GM19025 (cell line): ENCODE results near the gene ADARB1.
"Not testable (repeated sequence)": the region's sequence is repeated elsewhere in the genome, so short reads cannot be mapped to it uniquely, and the experiment has no call there.

ENCODE experiments used
- ATAC-seq: cut with Tn5 transposase; IDR thresholded peaks from one replicate; pipeline ENCODE4 v1.9.1; 2021; ENCODE audit warnings: mild to moderate bottlenecking, low read depth, moderate library complexity; ENCODE audit not compliant: unreplicated experiment

Gene ADARB1, protein sequence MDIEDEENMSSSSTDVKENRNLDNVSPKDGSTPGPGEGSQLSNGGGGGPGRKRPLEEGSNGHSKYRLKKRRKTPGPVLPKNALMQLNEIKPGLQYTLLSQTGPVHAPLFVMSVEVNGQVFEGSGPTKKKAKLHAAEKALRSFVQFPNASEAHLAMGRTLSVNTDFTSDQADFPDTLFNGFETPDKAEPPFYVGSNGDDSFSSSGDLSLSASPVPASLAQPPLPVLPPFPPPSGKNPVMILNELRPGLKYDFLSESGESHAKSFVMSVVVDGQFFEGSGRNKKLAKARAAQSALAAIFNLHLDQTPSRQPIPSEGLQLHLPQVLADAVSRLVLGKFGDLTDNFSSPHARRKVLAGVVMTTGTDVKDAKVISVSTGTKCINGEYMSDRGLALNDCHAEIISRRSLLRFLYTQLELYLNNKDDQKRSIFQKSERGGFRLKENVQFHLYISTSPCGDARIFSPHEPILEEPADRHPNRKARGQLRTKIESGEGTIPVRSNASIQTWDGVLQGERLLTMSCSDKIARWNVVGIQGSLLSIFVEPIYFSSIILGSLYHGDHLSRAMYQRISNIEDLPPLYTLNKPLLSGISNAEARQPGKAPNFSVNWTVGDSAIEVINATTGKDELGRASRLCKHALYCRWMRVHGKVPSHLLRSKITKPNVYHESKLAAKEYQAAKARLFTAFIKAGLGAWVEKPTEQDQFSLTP

DNA sequence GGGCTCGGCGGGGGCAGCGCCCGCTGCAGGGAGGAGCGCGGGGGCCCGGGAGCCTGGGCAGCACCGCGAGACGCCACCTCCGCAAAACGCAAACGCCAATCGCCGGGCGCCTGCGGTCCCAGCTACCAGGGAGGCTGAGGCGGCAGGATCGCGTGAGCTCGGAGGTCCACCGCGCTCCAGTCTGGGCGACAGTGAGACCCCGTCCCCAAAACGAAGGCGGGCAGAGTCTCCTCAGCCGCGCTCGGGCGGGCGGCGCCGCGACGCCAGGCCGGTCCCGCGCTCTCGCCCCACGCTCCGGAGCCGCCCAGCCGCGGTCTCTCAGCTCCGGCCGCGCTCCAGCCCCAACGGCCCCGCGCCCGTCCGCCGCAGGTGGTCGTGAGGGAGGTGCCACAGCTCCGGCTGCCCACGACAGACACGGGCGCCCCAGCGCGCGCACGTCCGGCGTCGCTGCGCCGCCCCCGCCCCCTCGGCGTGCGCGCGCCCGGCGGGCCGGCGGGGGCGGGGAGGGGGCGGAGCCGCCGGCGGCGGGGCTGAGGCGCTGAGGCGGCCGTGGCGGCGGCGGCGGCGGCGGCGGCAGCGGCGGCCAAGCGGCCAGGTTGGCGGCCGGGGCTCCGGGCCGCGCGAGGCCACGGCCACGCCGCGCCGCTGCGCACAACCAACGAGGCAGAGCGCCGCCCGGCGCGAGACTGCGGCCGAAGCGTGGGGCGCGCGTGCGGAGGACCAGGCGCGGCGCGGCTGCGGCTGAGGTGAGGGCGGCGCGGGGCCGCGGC is at the start of gene ADARB1:
Gene ADARB1, plus strand, starts transcription at position 533 of the 770 bp plus-strand sequence. CDS start 97,077 bp downstream, outside the sequence.
- peak; percentile 58 for ATAC-seq

DNA sequence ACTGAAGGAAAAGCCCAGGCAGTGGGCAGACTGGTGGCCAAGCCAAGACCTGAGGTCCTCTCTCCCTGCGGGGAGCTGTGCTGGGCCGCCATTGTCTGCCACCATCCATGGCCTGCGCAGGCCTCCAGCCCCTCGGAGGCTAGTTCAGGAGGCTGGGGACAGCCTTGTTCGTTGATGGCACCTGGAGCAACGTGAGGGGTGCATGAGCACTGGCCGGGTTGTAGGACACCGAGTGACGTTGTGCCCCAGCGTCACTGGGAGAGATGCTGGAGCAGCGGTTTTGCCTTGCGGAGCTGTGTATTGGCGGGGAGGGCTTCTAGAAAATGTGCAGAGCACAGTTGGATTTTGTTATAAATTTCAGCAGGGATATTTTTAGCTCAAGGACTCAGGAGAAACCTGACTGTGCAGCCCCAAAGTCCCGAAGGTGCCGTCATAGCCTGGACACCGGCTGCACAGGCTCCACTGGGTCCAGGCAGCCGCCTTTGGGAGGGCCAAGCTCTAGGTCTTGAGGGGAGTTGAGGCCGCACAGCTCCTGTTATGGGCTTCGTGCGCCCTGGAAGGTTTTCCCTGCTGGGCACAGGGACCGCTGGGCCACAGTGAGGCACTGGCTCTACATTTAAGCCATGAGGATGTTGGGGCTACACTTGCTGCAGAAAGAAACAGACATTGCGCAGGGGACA is 48.2 kb upstream of the ADARB1 start:
- ATAC-seq, result no peak

DNA sequence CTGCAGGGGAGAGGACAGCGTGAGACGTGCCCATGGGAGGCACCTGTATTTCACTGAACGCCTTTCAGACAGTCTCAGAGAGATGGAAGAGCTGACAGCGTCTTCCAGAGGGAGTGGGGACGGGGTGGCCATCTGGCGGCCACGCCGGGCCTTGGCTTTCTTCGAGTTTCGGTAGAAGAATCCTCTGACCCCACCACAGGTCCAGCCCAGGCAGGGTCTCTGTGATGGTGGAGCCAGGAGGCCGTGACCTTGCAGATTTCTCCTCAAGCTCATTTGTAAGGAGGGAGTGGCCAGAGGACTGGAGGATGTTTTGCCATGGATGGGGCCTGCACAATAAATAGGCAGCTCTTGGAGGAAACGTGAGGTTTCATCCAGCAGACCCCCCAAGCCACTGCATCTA is 47.6 kb upstream of the ADARB1 start:
- no peak for ATAC-seq

- no peak for ATAC-seq
Observed at GRCh38 chr21:45027241-45028196, 46.9 kb upstream of the ADARB1 start.

GRCh38 chr21:45028645-45029044 is 45.7 kb upstream of the ADARB1 start:
- ATAC-seq, result not testable (repeated sequence)

GRCh38 chr21:45029298-45029947 is 45.0 kb upstream of the ADARB1 start:
- no peak for ATAC-seq

DNA sequence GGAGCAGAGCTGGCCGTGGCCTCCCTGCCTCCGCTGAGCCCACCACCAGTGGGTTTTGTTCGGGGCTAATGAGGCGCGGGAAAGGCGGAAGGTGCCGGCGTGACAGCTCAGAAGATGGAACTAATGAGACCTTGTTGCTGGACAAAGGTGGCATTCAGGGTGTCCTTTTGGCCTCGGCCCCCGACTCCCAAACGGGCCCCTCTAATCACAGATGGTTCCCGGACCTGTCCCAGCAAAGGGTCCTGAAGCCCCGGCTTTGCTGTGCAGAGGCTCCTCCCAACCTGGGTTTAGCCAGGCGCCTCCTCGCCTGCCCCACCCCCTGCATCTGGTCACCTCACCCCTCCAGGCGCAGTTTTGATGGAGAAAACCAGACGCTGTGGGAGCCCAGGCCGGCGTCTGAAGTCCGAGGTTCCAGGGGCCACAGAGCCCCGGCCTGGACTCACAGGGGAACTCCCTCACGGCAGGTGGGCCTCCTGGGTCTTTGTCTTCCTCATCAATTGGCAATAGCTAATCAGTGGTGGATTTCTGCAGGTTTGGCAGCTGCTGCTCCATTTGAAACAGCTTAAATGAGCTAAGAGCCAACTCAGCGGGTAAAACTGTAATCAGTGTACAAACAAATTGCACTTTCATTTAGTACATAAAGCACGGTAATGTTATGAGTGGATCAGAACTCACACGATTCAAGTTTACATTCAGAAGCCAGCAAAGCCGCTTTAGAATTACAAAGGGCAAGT is 44.3 kb upstream of the ADARB1 start:
- no peak for ATAC-seq

- ATAC-seq, result no peak
Observed at GRCh38 chr21:45030682-45031570, 43.5 kb upstream of the ADARB1 start.

- ATAC-seq, result no peak
Observed at GRCh38 chr21:45031571-45032191, 42.7 kb upstream of the ADARB1 start.

DNA sequence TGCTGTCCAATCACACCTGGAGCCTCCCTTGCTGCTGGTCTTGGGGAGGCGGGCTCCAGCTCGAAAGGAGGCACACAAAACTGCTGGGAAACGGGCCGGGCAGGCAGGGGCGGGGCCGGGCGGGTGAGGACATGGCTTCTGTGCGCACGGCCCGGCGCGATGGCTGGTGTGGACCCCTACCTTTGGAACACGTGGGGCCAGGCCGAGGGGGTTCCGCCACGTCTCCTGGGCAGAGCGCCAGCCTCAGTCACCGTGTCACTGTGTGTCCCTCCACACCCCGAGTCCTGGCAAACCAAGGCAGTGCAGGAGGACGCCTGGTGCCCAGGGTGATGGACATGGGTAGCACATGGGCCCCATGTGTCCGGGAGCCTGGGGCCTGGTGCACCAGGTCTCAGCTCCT is 42.0 kb upstream of the ADARB1 start:
- ATAC-seq, result no peak

DNA sequence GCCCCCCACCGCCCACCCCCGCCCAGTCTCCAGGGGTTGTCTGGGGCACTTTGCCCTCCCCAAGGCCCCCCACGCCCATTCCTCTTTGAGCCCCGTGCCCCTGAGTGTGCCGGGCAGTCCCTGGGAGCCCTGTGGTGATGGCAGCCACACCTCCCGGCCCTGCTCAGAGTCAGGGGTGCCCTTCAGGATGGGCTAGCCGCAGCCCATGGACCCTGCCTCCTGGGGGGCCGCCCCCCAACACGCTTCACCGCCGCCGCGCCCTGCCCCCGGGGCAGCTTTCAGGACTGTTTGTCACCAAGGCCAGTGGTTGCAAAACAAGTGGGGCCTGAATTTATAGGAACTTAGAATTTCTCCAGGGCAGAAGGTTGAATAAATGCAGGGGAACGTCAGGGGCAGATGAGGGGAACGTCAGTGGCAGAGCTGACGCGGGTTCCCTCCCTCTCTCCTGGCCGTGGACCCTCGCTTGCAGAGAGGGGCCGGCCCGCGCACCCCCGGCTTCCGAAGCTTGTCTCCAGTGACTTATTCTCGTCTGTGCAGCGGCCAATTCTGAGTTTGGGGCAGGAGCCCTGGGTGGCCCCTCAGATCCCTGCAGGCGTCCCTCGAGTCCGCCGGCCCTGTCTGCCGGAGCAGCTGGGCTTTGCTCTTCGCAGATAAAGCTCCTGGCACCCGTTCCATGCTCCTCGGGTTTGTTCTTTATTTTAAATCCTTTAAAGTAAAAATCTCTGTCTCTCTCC is 41.2 kb upstream of the ADARB1 start:
- no peak for ATAC-seq

- no peak for ATAC-seq
Observed at GRCh38 chr21:45033791-45034555, 40.4 kb upstream of the ADARB1 start.

- no peak for ATAC-seq
Observed at GRCh38 chr21:45034556-45035476, 39.6 kb upstream of the ADARB1 start.

- no peak for ATAC-seq
Observed at GRCh38 chr21:45035477-45035848, 38.9 kb upstream of the ADARB1 start.
